ENCODE data around the gene DCC.
A peak's percentile ranks its signal among the peaks of the same experiment; 100 is the strongest.
"Not testable (repeated sequence)": the region's sequence is repeated elsewhere in the genome, so short reads cannot be mapped to it uniquely, and the experiment has no call there.

DCC gene

GRCh38 chr18:53442415-53442783, 1102.4 kb downstream of the DCC start:
- no peak for DNase-seq

- DNase-seq, result no peak
Observed at GRCh38 chr18:53443336-53443735, 1103.3 kb downstream of the DCC start.

GRCh38 chr18:53443831-53444230, 1103.8 kb downstream of the DCC start:
- DNase-seq, result no peak

GRCh38 chr18:53451902-53452301, 1111.9 kb downstream of the DCC start:
- DNase-seq, result no peak

DNA sequence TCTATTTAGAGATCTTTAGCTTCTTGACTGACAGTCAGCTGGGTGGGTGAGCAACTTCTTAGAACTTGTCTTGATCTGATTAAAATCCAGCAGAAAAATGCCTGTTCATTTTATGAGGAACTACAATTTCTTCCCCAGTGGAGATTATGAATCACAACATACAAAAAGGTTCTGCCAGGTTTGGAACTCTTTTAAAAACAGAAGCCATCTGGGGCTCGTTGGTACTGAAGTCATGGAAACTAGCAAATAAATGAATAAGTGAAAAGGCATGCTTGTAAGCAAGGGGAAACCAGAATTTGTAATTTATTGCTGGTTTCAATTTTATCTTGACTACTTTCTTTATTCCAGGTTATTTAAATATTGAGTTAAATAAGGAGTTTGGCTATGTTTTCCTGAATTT, 1117.1 kb downstream of the DCC start:
- DNase-seq, result peak in 1 of 2 experiments; percentile 58

GRCh38 chr18:53458268-53458667, 1118.3 kb downstream of the DCC start:
- peak in 1 of 2 experiments; percentile 3 for DNase-seq

DNA sequence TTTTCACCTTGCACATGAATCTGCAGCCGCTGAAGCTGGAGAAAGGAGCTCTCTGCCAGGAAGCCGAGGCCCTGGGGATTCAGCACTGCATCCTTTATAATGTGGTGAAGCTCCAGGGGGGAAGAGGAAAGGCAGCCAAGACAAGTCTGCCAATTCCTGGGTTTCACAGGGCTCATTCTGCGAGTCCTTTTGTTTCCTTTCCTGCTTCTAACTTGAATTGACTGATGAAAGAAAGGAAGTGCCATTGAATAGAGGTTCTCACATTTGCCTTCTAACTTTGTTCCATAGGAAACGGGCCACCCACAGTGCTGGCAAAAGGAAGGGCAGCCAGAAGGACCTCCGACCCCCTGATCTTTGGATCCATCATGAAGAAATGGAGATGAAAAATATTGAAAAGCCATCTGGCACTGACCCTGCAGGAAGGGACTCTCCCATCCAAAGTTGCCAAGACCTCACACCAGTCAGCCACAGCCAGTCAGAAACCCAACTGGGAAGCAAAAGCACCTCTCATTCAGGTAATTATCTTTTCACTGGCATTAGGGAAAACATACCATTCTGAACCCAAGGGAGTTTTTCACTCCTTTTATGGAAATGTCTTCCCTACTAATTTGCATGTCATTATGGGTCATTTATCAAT, 1119.1 kb downstream of the DCC start:
- peak; percentile 37 to 87 for DNase-seq

- no peak for DNase-seq
Observed at GRCh38 chr18:53467756-53468155, 1127.8 kb downstream of the DCC start.

DNA sequence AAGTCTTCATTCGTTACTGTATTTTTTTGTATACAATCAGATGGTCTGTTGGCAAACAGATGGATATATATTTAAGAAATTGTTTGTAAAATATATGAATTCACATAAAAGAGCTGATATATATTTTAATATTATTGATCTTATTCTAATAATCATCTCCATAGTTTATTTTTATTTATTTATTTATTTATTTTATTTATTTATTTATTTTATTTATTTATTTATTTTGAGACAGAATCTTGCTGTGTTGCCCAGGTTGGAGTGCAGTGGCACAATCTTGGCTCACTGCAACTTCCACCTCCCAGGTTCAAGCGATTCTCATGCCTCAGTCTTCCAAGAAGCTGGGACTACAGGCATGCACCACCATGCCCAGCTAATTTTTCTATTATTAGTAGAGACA, 1128.2 kb downstream of the DCC start:
- not testable (repeated sequence) for DNase-seq

DNA sequence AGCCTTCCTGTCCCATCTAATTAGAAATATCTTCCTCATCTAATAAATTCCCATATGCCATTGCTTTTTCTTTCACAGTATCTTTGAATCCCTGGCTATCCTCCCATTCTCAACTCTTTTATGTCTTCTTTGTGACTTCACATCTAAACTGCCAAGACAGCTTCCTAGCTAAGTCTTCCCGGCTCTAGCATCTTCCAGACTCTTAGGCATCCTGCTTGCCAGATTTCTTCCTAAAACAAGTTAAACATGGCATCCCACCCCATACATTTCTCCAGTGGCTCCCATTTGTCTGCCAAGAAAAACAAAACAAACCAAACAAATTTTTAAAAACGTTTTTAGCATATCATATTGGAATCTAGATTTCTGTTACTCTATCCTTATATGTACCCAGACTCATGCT, 1132.5 kb downstream of the DCC start:
- no peak for DNase-seq

GRCh38 chr18:53478155-53478554, 1138.2 kb downstream of the DCC start:
- no peak for DNase-seq

GRCh38 chr18:53486296-53486695, 1146.3 kb downstream of the DCC start:
- no peak for DNase-seq

- no peak for DNase-seq
Observed at GRCh38 chr18:53489266-53489665, 1149.3 kb downstream of the DCC start.

DNA sequence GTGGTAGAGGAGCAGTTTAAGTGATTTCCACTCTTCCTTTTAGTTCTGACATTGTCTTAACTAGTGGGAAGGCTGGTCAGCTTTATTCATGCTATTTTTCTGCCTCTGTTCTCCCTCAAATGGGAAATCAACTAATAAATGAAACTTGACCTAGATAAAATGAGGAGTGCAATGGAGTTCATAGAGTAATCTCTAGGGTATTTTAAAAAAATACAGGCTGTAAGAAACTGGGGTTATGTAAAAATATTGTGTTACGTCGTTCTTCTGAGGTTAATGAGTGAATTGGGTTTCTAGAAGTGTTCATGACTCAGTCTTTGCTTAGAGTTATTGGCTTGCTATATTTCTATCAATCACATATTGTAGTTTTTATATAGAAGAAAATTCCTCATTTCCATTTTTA, 1150.0 kb downstream of the DCC start:
- no peak for DNase-seq

DNA sequence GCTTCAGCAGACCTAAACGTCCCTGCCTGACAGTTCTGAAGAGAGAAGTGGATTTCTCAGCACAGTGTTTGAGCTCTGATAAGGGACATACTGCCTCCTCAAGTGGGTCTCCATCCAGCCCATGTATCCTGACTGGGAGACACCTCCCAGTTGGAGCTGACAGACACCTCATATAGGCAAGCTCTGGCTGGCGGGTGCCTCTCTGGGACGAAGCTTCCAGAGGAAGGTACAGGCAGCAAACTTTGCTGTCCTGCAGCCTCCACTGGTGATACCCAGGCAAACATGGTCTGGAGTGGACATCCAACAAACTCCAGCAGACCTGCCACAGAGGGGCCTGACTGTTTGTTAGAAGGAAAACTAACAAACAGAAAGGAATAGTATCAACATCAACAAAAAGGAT, 1156.0 kb downstream of the DCC start:
- no peak for DNase-seq

- no peak for DNase-seq
Observed at GRCh38 chr18:53503914-53504441, 1164.0 kb downstream of the DCC start.

DNA sequence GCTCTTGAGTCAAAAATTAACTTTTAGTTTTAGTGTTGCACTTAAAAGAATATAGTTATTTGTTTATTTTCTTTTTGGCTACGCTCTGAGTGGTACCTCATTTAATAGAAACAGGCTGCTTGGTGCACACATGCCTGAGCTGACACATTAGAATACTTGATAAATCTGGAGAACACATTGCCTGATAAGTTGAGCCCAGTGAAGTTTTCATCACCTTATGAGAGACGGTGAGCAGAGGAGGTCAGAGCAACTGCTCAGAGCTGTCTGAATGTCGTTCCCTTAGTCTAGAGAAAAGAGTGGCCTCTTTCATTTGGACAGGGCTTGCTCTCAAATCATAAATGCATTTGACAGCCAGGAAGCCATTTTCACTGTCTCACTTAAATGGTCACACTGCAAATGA, 1168.5 kb downstream of the DCC start:
- no peak for DNase-seq

DNA sequence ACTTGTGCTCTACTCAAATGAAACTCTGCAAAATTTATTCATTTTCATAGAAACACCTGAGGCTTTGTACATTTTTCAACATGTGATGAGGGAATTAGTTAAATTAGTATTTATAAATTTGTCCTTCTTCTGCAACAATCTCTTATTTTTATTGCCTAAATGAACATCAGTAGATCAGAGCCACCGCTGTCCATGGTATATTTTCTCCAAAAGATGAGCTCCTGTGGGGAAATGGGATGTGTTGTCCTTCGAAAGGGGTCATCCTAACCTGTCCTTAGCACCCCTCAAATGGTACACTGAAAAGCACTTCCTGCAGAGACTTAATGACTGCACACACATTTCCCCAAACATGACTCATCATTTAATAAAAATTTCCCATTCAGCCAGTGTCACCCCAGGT, 1169.9 kb downstream of the DCC start:
- no peak for DNase-seq

GRCh38 chr18:53511725-53512124, 1171.7 kb downstream of the DCC start:
- DNase-seq, result not testable (repeated sequence)

DNA sequence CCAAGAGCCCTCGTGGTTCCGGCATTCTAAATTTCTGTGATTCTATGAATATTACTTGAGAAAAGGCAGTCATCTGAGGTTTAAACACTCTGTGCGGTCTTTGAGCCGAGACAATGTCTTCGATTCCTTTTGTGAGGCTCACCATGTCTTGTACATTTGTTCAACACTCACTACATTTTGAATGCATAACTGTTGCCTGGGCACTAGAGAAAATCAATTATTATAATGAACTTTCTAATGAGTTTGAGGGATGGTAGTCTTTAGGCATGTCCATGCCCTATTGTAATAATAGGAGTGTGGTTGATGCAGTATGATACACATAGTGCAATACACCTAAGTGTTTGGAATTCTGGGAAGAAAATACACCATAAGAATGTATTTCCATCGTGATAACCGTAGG, 1181.1 kb downstream of the DCC start:
- no peak for DNase-seq

DNA sequence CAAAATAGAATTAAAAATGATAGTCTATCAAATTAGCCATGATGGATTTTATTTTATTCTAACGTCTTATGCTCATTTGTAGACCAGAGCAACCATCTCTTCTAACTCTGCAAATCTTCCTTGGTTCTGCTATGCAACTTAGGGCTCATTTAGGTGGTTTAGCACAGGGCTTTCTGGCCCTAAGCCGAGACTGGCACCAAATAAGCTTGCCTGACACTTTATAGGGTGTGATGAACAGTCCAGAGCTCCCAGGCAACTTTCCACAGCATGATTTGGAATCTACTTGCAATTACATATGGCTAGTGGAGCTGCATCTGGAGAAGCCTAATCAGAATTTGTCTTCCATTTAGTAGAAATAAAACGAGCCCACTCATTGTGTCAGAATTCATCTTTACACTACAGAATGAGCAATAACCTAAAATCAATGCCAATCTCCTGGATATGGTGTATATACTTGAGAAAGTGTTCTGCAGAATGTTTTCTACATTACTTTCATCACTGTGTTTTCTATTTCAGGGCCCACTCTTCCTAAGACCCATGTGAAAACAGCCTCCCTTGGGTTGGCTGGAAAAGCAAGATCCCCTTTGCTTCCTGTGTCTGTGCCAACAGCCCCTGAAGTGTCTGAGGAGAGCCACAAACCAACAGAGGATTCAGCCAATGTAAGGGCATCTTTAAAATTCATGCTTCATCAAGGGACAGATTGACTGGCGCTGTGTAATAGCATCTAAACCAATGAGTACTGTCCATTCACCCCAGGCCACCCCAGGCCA, 1186.3 kb downstream of the DCC start:
- DNase-seq, result no peak

DNA sequence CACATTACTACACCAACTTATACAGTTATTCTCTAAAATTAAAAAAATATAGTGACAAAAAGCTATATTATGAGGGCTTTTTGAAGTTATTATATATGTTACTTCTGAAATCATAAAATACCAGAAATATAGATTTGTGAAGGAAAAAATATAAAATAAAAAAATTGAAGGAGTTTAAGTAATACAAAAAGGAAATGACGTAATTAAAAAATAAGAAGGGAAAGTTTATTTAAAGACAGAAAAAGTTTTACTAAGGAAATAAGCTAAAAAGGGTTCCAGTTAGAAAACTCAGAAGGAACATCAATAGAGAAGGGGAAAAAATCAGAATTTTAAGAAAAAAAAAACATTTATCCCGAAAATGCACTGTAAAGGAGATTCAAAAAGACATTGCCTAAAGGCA, 1187.4 kb downstream of the DCC start:
- no peak for DNase-seq

GRCh38 chr18:53531187-53531586, 1191.2 kb downstream of the DCC start:
- no peak for DNase-seq

DNA sequence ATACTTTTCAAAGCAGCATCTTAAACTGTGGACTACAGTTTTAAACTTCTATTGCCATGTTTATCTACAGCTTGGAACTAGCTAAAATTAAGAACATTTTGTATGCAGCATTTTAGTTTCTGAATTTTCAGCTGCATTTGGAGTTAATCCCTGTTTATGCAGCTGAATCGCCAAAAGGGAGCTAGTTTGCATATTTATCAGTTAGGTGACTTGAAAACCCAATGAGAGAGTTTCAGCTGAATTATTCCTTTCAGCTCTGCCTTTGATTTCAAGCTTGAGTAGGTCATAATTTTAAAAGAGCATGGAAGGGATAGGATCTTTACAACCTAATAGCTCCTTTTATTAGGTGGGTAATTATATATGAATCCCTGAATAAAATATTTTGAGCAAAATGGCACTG, 1191.9 kb downstream of the DCC start:
- DNase-seq, result no peak

GRCh38 chr18:53534203-53534602, 1194.2 kb downstream of the DCC start:
- no peak for DNase-seq
